AG04449 (cell line): Measurements from ENCODE around the gene EPHB2.

Experiments
- CTCF ChIA-PET: fragments of 350-600 bp; formaldehyde crosslinking; extraction: SDS; loops from one replicate; lab custom pipeline; 2021; ENCODE audit warnings: antibody characterized with exemption; lab: Yijun Ruan, JAX
- POLR2A ChIA-PET: fragments of 400-600, 350-600 bp; formaldehyde crosslinking; extraction: SDS; loops from one replicate; lab custom pipeline; 2020; ENCODE audit warnings: antibody characterized with exemption, inconsistent platforms; lab: Yijun Ruan, JAX
- DNase-seq: peaks from one replicate; pipeline ENCODE4 v3.0.0-alpha.2; 2010; ENCODE audit warnings: low read depth, low spot score
- H3K4me3 ChIP-seq: 2 replicates; pipeline ENCODE4 v1.5.1; 2011; ENCODE audit warnings: low read depth, mild to moderate bottlenecking, control low read depth, low read length
- CTCF ChIP-seq: IDR thresholded peaks from one replicate; pipeline ENCODE4 v1.5.1; 2011; ENCODE audit warnings: mild to moderate bottlenecking, moderate library complexity, low read length, control low read depth, inconsistent platforms; ENCODE audit not compliant: insufficient read depth; ENCODE audit errors: missing control alignments

The EPHB2 gene

GRCh38 chr1:22877980-22878379, 167.3 kb downstream of the EPHB2 start:
- POLR2A ChIA-PET, result no interaction called here
- DNase-seq, result no peak
- CTCF ChIA-PET, result interaction anchor here (0.8 to 4.1 kb wide), 9 partner anchors 9 to 205 kb away, joined by 3 to 20 read pairs (median 3); no protein-coding TSS in a partner anchor
- no peak for TF ChIP-seq CTCF
- H3K4me3 ChIP-seq, result no peak overlapping the region

GRCh38 chr1:22878626-22879025, 168.0 kb downstream of the EPHB2 start:
- no peak for DNase-seq
- TF ChIP-seq CTCF, result no peak
- H3K4me3 ChIP-seq, result no peak overlapping the region
- ChIA-PET POLR2A (no interaction called here), CTCF (interaction anchor here (0.8 to 4.1 kb wide), 11 partner anchors 8 to 206 kb away, joined by 3 to 20 read pairs (median 3); no protein-coding TSS in a partner anchor)

- no peak for TF ChIP-seq CTCF
- CTCF ChIA-PET, result interaction anchor here (0.6 to 4.1 kb wide), 8 partner anchors 9 to 177 kb away, joined by 3 to 20 read pairs (median 4); no protein-coding TSS in a partner anchor
- no peak for DNase-seq
- POLR2A ChIA-PET, result no interaction called here
- H3K4me3 ChIP-seq, result no peak overlapping the region
Measured at GRCh38 chr1:22879445-22879844, 168.8 kb downstream of the EPHB2 start.

- CTCF ChIA-PET, result interaction anchor here (1.1 to 4.1 kb wide), 5 partner anchors 8 to 176 kb away, joined by 3 to 20 read pairs (median 6); no protein-coding TSS in a partner anchor
Measured at GRCh38 chr1:22880174-22880601, 169.5 kb downstream of the EPHB2 start.

GRCh38 chr1:22883406-22883805, 172.8 kb downstream of the EPHB2 start:
- ChIA-PET POLR2A (no interaction called here), CTCF (interaction anchor here (1.2 to 2.0 kb wide), 3 partner anchors 9 to 47 kb away, joined by 3 to 11 read pairs (median 6); no protein-coding TSS in a partner anchor)
- H3K4me3 ChIP-seq, result no peak overlapping the region
- no peak for TF ChIP-seq CTCF
- no peak for DNase-seq

More at GRCh38 chr1:22880174-22880601, 169.5 kb downstream of the EPHB2 start:
- no peak overlapping the region for H3K4me3 ChIP-seq
- no peak for TF ChIP-seq CTCF
- POLR2A ChIA-PET, result no interaction called here
- DNase-seq, result no peak

GRCh38 chr1:22884806-22885530, 174.3 kb downstream of the EPHB2 start:
- CTCF ChIA-PET, result interaction anchor here (2.6 to 9.7 kb wide), 2 partner anchors 23 to 183 kb away, joined by 12 to 144 read pairs; no protein-coding TSS in a partner anchor
- TF ChIP-seq CTCF, result no peak
- H3K4me3 ChIP-seq, result no peak overlapping the region
- POLR2A ChIA-PET, result no interaction called here
- DNase-seq, result no peak
